H1 (cell line): ENCODE results near the gene PLAA. TPM values are rescaled to one million over a fixed set of nuclear protein-coding genes. Genes with fewer than 3 reads are reported as not detected.

ENCODE experiments used
- HDAC6 ChIP-seq: IDR thresholded peaks from one replicate; pipeline ENCODE4 v1.7.1; 2012; ENCODE audit warnings: low read depth, mild to moderate bottlenecking, inconsistent platforms, low read length, moderate library complexity
- SUZ12 ChIP-seq: fragments of 200-600 bp; sonication (generic); IDR thresholded peaks from 2 replicates; pipeline ENCODE4 v1.6.1; 2012; ENCODE audit warnings: mild to moderate bottlenecking, inconsistent platforms, low read length, moderate library complexity, mixed read lengths
- TAF1 ChIP-seq: IDR thresholded peaks from 2 replicates; pipeline ENCODE4 v1.6.1; 2011; ENCODE audit warnings: mild to moderate bottlenecking, low read depth, low read length
- polyA plus RNA-seq, 7 experiments: library from polyadenylated mRNA; depleted of rRNA in 3 of 7; stranded (reverse) in 5 of 7; unstranded in 2 of 7; fragments of >200 nt in 5 of 7; fragments of 200-250 nt in 2 of 7; gene quantifications; 1 replicate in 5 of 7; 2 replicates in 1 of 7; 4 replicates in 1 of 7; pipeline versions ENCODE4 v1.2.1 to v1.2.3, GENCODE V29; 2011 to 2013; ENCODE audit warnings: missing spikeins in 2 of 7, mixed read lengths in 2 of 7
- total RNA-seq: library from RNA; stranded (reverse); fragmentation: NEBNext Ultra II Directional; extraction: Animal tissue kit (Norgen Biotek cat#: 25700); gene quantifications from 2 replicates; pipeline ENCODE4 v1.2.1, GENCODE V29; 2021

The PLAA gene
- total and polyA plus RNA-seq, 2 of the 8 experiments (the other 6 are each of a cell fraction or from before 2014, with no cell fraction given), result 19.2 to 64.2 TPM

DNA sequence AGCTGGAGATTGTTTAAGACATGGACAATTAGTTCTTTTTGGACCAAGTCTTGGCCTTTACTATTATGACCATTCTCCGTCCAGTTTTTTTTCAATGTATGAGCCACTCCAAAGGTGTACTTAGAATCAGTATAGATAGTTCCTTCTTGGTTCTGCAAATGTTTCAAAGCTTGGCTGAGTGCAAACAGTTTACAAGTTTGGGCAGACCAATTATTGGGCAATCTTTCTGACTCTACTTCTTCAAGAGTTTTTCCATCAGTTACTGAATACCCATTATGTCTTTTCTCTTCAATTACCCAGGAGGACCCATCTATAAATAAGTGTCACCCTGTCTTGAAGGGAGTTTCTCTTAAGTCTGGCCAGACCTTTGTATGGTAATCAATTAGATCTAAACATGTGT is 24.7 kb upstream of the PLAA start (continued):
- TF ChIP-seq TAF1 (no peak), SUZ12 (no peak), HDAC6 (no peak)
